Naive thymus-derived CD4-positive, alpha-beta T cell (primary cell): Measurements from ENCODE around the gene SOCS1. TPM values are rescaled to one million over a fixed set of nuclear protein-coding genes. Genes with fewer than 3 reads are reported as not detected.

Experiments
- ATAC-seq: fragments of 150-1000 bp; cut with Tn5 transposase; 2 replicates; pipeline ENCODE4 v1.10.0; 2021; ENCODE audit warnings: mild to moderate bottlenecking, moderate library complexity
- CTCF ChIA-PET: fragments of 350-600 bp; sonication (Branson Sonifier 250); formaldehyde crosslinking; loops from one replicate; lab custom pipeline; 2021; ENCODE audit warnings: antibody characterized with exemption; lab: Charles Lee
- POLR2A ChIA-PET: fragments of 350-600 bp; sonication (Branson Sonifier 250); formaldehyde crosslinking; loops from one replicate; lab custom pipeline; 2021; ENCODE audit warnings: antibody characterized with exemption, inconsistent platforms; lab: Charles Lee
- DNase-seq, 9 donors: peaks; one replicate each; pipeline versions ENCODE4 v3.0.0 to v3.0.0-alpha.2; 2020 to 2022; ENCODE audit warnings: mixed read lengths in 1 of 9
- H3K27ac ChIP-seq: one replicate; pipeline ENCODE4 v1.7.0; 2013; ENCODE audit warnings: mild to moderate bottlenecking, low read depth, low read length, moderate library complexity
- H3K27me3 ChIP-seq, 2 donors: one replicate each; pipeline ENCODE4 v1.7.0; 2013; ENCODE audit warnings: low read length in 2 of 2, mild to moderate bottlenecking in 2 of 2, moderate library complexity in 2 of 2; ENCODE audit not compliant: control insufficient read depth in 2 of 2, insufficient read depth in 2 of 2
- H3K36me3 ChIP-seq, 3 experiments: 1 replicate in 2 of 3; 2 replicates in 1 of 3; pipeline ENCODE4 v1.7.0; 2013; ENCODE audit warnings: low read length in 3 of 3, mild to moderate bottlenecking in 3 of 3, moderate library complexity in 1 of 3; ENCODE audit not compliant: insufficient read depth in 3 of 3, control insufficient read depth in 2 of 3
- H3K4me1 ChIP-seq, 2 donors: one replicate each; pipeline ENCODE4 v1.7.0; 2013; ENCODE audit warnings: low read length in 2 of 2, mild to moderate bottlenecking in 2 of 2, moderate library complexity in 1 of 2; ENCODE audit not compliant: control insufficient read depth in 2 of 2, insufficient read depth in 2 of 2
- H3K4me3 ChIP-seq: 2 replicates; pipeline ENCODE4 v1.7.0; 2013; ENCODE audit warnings: mild to moderate bottlenecking, low read length
- H3K9me3 ChIP-seq, 3 experiments: 1 replicate in 2 of 3; 2 replicates in 1 of 3; pipeline ENCODE4 v1.7.0; 2013; ENCODE audit warnings: low read length in 3 of 3; ENCODE audit not compliant: control insufficient read depth in 2 of 3
- H3K27ac Mint-ChIP-seq, 9 donors: one replicate each; pipeline ENCODE4 v1.8.0; 2020 to 2022; ENCODE audit warnings: mixed read lengths in 9 of 9, mild to moderate bottlenecking in 8 of 9, moderate library complexity in 5 of 9, inconsistent platforms in 2 of 9
- H3K27me3 Mint-ChIP-seq, 5 donors: one replicate each; pipeline ENCODE4 v1.8.0; 2021 to 2022; ENCODE audit warnings: mixed read lengths in 5 of 5, mild to moderate bottlenecking in 1 of 5
- H3K36me3 Mint-ChIP-seq, 5 donors: one replicate each; pipeline ENCODE4 v1.8.0; 2020 to 2022; ENCODE audit warnings: mixed read lengths in 5 of 5, mild to moderate bottlenecking in 3 of 5, inconsistent platforms in 1 of 5
- H3K4me1 Mint-ChIP-seq, 7 donors: one replicate each; pipeline ENCODE4 v1.8.0; 2020 to 2022; ENCODE audit warnings: mixed read lengths in 7 of 7, mild to moderate bottlenecking in 3 of 7, inconsistent platforms in 1 of 7
- H3K4me3 Mint-ChIP-seq, 10 donors: one replicate each; pipeline ENCODE4 v1.8.0; 2020 to 2022; ENCODE audit warnings: mild to moderate bottlenecking in 10 of 10, mixed read lengths in 10 of 10, moderate library complexity in 6 of 10, inconsistent platforms in 2 of 10
- H3K9me3 Mint-ChIP-seq, 11 donors: one replicate each; pipeline ENCODE4 v1.8.0; 2020 to 2022; ENCODE audit warnings: mixed read lengths in 11 of 11, mild to moderate bottlenecking in 4 of 11, inconsistent platforms in 1 of 11, moderate library complexity in 1 of 11
- intact Hi-C, 2 donors: fragments of 100-400 bp; cut with micrococcal nuclease; formaldehyde crosslinking; loops; one replicate each; pipeline ENCODE4 v1.15.1; 2023
- polyA plus RNA-seq, 2 donors: library from polyadenylated mRNA; unstranded; fragments of 300-500 nt; fragmentation: Illumina TruSeq; gene quantifications; one replicate each; pipeline ENCODE4 v1.2.3, GENCODE V29; 2021
- total RNA-seq, 6 experiments: library from RNA in 5 of 6; stranded (reverse) in 5 of 6; gene quantifications; 1 replicate in 5 of 6; 2 replicates in 1 of 6; pipeline ENCODE4 v1.2.3 and lab custom pipeline; 2021 to 2026

The SOCS1 gene
- total and polyA plus RNA-seq, 7 experiments from 2014 or later = 12.8 to 191 (median 16.1) TPM

- Mint-ChIP-seq H3K27ac (peak overlapping the region in 2 of 9 donors; percentile 50 to 65), H3K27me3 (no peaks in the 10 kb centered on the region), H3K4me3 (peak overlapping the region in 1 of 10 donors; percentile 3), H3K9me3 (peaks cover 0 to 25% (median 7%) of the 10 kb centered on the region in 11 donors), H3K4me1 (peaks cover 13 to 37% (median 22%) of the 10 kb centered on the region in 7 donors), H3K36me3 (peaks cover 0 to 30% (median 4%) of the 10 kb centered on the region in 5 donors)
- H3K4me1 ChIP-seq = peaks cover 6% of the 10 kb centered on the region in 2 donors
- no peak for DNase-seq
- H3K27me3 ChIP-seq = no peaks in the 10 kb centered on the region
- ATAC-seq = no peak
- H3K36me3 ChIP-seq = no peaks in the 10 kb centered on the region
- H3K9me3 ChIP-seq = peaks cover 0 to 9% (median 0%) of the 10 kb centered on the region in 3 experiments
- CTCF ChIA-PET = interaction anchor here (0.7 to 1.1 kb wide), 2 partner anchors 80 to 85 kb away, joined by 3 read pairs; no protein-coding TSS in a partner anchor
- H3K4me3 ChIP-seq = no peak overlapping the region
- no peak overlapping the region for H3K27ac ChIP-seq
- intact Hi-C loops = no loop called here
- POLR2A ChIA-PET = no interaction called here
These were observed 37.4 kb downstream of the SOCS1 start for GRCh38 chr16:11218604-11218962.

DNA sequence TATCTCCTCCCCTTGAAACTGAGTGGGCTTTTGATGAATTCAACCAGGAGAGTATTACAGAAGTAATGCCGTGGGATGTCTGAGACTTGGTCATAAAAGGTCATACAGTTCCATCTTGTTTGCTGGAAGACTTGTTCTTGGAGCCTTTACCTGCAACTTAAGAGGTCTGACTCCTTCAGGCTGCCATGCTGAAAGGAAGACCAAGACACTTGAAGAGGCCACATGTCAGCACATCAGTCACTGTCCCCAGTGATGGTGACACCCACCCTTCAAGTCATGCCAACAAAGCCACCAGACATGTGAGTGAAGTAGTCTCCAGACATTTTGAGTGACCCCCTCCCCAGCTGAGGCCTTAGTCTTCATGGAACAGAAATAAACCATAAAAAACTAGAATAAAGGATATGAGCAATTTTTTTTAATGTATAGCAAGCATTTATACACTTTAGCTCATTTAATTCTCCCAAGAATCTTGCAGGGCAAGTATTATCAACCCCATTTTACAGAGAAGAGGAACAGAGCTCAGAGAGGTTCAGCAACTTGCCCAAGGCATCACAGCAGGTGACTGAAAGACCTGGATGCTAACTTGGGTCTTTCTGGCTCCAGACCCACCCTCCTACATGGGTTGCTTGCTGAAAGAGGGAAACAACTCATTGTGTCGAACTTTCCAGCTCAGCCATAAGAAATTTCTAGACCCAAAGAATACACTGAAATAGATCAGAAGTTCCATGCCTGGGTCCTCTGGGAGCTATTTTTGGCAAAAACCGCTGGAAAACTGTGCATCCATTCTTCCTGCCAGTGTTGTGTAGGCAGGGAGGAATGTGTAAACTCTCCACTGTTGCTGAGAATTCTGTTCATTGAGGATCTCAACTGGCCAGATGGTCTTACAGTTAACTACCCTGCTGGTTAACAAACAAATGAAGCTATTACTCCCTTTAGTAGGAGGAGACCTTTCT, 38.1 kb downstream of the SOCS1 start:
- POLR2A ChIA-PET = no interaction called here
- no peak overlapping the region for H3K4me3 ChIP-seq
- Mint-ChIP-seq H3K4me1 (peaks cover 9 to 30% (median 18%) of the 10 kb centered on the region in 7 donors), H3K27me3 (no peaks in the 10 kb centered on the region), H3K27ac (peak overlapping the region in 2 of 9 donors; percentile 46 to 65), H3K9me3 (peaks cover 0 to 25% (median 7%) of the 10 kb centered on the region in 11 donors), H3K36me3 (peaks cover 0 to 29% (median 4%) of the 10 kb centered on the region in 5 donors), H3K4me3 (no peak overlapping the region)
- peaks cover 0 to 9% (median 0%) of the 10 kb centered on the region in 3 experiments for H3K9me3 ChIP-seq
- DNase-seq (no peak), ATAC-seq (no peak)
- no peak overlapping the region for H3K27ac ChIP-seq
- no peaks in the 10 kb centered on the region for H3K27me3 ChIP-seq
- CTCF ChIA-PET = interaction anchor here (0.7 to 1.4 kb wide), 4 partner anchors 7 to 86 kb away, joined by 3 read pairs; no protein-coding TSS in a partner anchor
- no peaks in the 10 kb centered on the region for H3K4me1 ChIP-seq
- intact Hi-C loops = no loop called here
- no peaks in the 10 kb centered on the region for H3K36me3 ChIP-seq

DNA sequence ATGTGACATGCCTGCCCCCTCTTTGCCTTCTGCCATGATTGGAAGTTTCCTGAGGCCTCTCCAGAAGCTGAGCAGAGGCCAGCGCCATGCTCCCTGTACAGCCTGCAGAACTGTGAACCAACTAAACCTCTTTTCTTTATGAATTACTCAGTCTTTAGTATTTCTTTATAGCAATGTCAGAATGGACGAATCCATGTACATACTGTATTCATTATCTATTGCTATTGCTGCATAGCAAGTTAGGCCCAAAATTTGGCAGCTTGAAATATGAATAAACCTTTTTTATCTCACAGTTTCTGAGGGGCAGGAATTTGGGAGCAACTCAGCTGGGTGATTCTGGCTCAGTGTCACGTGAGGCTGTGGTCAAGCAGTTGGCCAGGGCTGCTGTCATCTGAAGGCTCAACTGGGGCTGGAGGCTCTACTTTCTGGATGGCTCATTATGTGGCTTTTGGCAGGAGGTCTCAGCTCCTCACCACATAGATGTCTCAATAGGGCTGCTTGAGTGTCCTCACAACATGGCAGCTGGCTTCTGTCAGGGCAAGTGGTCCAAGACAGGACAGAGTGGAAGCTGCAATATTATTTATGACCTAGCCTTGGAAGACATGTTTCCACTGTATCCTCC, 40.0 kb downstream of the SOCS1 start:
- ATAC-seq = no peak
- peaks cover 0 to 4% (median 0%) of the 10 kb centered on the region in 5 donors for H3K27me3 Mint-ChIP-seq

DNA sequence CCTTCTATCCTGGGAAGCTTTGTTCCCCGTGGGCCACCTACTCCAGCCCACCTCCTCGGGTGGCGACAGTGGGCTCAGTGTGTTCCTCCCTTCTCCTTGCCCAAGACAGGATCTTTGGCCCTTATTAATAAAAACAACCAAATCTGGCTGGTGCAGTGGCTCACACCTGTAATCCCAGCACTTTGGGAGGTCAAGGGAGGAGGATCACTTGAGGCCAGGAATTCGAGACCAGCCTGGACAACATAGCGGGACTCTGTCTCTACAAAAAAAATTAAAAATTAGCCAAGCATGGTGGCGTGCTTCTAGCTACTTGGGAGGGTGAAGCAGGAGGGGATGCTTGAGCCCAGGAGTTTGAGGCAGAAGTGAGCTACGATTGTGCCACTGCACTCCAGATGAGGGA, 42.2 kb downstream of the SOCS1 start:
- Mint-ChIP-seq H3K27ac (no peak overlapping the region), H3K4me3 (no peak overlapping the region), H3K9me3 (peaks cover 0 to 25% (median 6%) of the 10 kb centered on the region in 11 donors), H3K4me1 (peaks cover 0 to 17% (median 2%) of the 10 kb centered on the region in 7 donors), H3K27me3 (peaks cover 0 to 4% (median 0%) of the 10 kb centered on the region in 5 donors), H3K36me3 (peaks cover 0 to 20% (median 4%) of the 10 kb centered on the region in 5 donors)
- no peak for ATAC-seq
- H3K4me3 ChIP-seq = no peak overlapping the region
- H3K36me3 ChIP-seq = no peaks in the 10 kb centered on the region
- DNase-seq = no peak
- peaks cover 0 to 8% (median 0%) of the 10 kb centered on the region in 3 experiments for H3K9me3 ChIP-seq
- H3K4me1 ChIP-seq = no peaks in the 10 kb centered on the region
- no peak overlapping the region for H3K27ac ChIP-seq
- POLR2A ChIA-PET = no interaction called here
- intact Hi-C loops = no loop called here
- CTCF ChIA-PET = no interaction called here
- H3K27me3 ChIP-seq = no peaks in the 10 kb centered on the region

More for the DNA sequence above, 40.0 kb downstream of the SOCS1 start:
- CTCF ChIA-PET = interaction anchor here (0.9 to 1.4 kb wide), 2 partner anchors 8 to 141 kb away, joined by 3 read pairs; no protein-coding TSS in a partner anchor
- no peak for DNase-seq
- Histone ChIP-seq H3K36me3 (no peaks in the 10 kb centered on the region), H3K27me3 (no peaks in the 10 kb centered on the region), H3K4me3 (no peak overlapping the region), H3K9me3 (peaks cover 0 to 9% (median 0%) of the 10 kb centered on the region in 3 experiments), H3K27ac (no peak overlapping the region), H3K4me1 (no peaks in the 10 kb centered on the region)
- Mint-ChIP-seq H3K27ac (peak overlapping the region in 3 of 9 donors; percentile 20 to 74 (median 60)), H3K4me1 (peaks cover 6 to 32% (median 12%) of the 10 kb centered on the region in 7 donors), H3K36me3 (peaks cover 0 to 29% (median 4%) of the 10 kb centered on the region in 5 donors), H3K9me3 (peaks cover 0 to 25% (median 7%) of the 10 kb centered on the region in 11 donors), H3K4me3 (no peak overlapping the region)
- intact Hi-C loops = no loop called here
- POLR2A ChIA-PET = interaction anchor here (1.0 kb wide), 1 partner anchor 40 kb away, joined by 3 read pairs; the partner anchor contains the start of gene SOCS1

DNA sequence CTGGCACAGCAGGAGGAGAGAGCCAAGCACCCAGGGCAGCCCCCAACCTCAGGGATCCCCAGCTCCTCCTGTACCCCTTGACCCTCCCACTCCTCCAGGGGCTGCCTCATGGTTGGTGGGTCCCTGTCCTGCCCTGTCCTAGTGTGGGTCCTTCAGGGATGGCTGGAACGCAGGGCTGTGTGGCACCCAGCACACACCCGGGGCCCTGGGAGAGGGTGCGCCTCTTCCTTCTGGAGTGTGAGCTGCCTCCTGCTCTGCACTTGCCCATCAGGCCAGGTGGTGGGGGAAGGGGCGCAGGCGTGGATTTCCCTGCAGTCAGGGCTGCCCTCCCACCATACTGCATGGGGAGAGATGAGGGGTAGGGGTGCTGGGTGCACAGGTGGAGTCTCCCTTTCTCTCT, 42.6 kb downstream of the SOCS1 start:
- Histone ChIP-seq H3K4me3 (no peak overlapping the region), H3K9me3 (peaks cover 0 to 4% (median 0%) of the 10 kb centered on the region in 3 experiments), H3K27ac (no peak overlapping the region), H3K27me3 (no peaks in the 10 kb centered on the region), H3K36me3 (no peaks in the 10 kb centered on the region), H3K4me1 (no peaks in the 10 kb centered on the region)
- H3K9me3 Mint-ChIP-seq = peaks cover 0 to 21% (median 6%) of the 10 kb centered on the region in 11 donors
- no peak overlapping the region for H3K27ac Mint-ChIP-seq
- CTCF ChIA-PET = interaction anchor here (0.6 kb wide), 1 partner anchor 603 kb away, joined by 3 read pairs; no protein-coding TSS in a partner anchor
- peaks cover 0 to 13% (median 0%) of the 10 kb centered on the region in 7 donors for H3K4me1 Mint-ChIP-seq
- no peak overlapping the region for H3K4me3 Mint-ChIP-seq
- H3K36me3 Mint-ChIP-seq = peaks cover 0 to 19% (median 4%) of the 10 kb centered on the region in 5 donors
- POLR2A ChIA-PET = no interaction called here
- intact Hi-C loops = no loop called here
- no peak for DNase-seq
- peaks cover 0 to 4% (median 0%) of the 10 kb centered on the region in 5 donors for H3K27me3 Mint-ChIP-seq
- ATAC-seq = no peak

- Mint-ChIP-seq H3K27ac (no peak overlapping the region), H3K27me3 (peaks cover 0 to 4% (median 0%) of the 10 kb centered on the region in 5 donors), H3K36me3 (peaks cover 0 to 19% (median 4%) of the 10 kb centered on the region in 5 donors), H3K4me1 (peaks cover 0 to 13% (median 0%) of the 10 kb centered on the region in 7 donors), H3K9me3 (peaks cover 0 to 20% (median 5%) of the 10 kb centered on the region in 11 donors), H3K4me3 (no peak overlapping the region)
- H3K27ac ChIP-seq = no peak overlapping the region
- intact Hi-C loops = no loop called here
- ChIA-PET CTCF (interaction anchor here (0.6 kb wide), 1 partner anchor 603 kb away, joined by 3 read pairs; no protein-coding TSS in a partner anchor), POLR2A (no interaction called here)
- no peaks in the 10 kb centered on the region for H3K27me3 ChIP-seq
- peaks cover 0 to 6% (median 0%) of the 10 kb centered on the region in 3 experiments for H3K9me3 ChIP-seq
- H3K36me3 ChIP-seq = no peaks in the 10 kb centered on the region
- DNase-seq (no peak), ATAC-seq (no peak)
- H3K4me1 ChIP-seq = no peaks in the 10 kb centered on the region
- H3K4me3 ChIP-seq = no peak overlapping the region
These were observed 43.2 kb downstream of the SOCS1 start for GRCh38 chr16:11212798-11213196.
